SU-DHL-6 (cell line): Measurements from ENCODE around the gene PPM1H.

ENCODE experiments used
- H2AFZ ChIP-seq: fragments of 200-600 bp; sonication (generic); 2 replicates; pipeline ENCODE4 v1.6.1; 2014; ENCODE audit warnings: low read depth, mild to moderate bottlenecking, moderate library complexity, mixed read lengths, antibody characterized with exemption, low read length; ENCODE audit not compliant: severe bottlenecking
- H3F3A ChIP-seq: fragments of 200-600 bp; shearing (Covaris generic); 2 replicates; pipeline ENCODE4 v1.6.0; 2016; ENCODE audit warnings: antibody characterized with exemption, mild to moderate bottlenecking; ENCODE audit not compliant: insufficient read depth
- H3K27ac ChIP-seq: fragments of 200-600 bp; sonication (generic); 2 replicates; pipeline ENCODE4 v1.5.1; 2016; ENCODE audit warnings: low read depth, mild to moderate bottlenecking, low read length, moderate library complexity, mixed read lengths
- H3K27me3 ChIP-seq: fragments of 200-600 bp; sonication (generic), shearing (Covaris generic); 2 replicates; pipeline ENCODE4 v1.6.0; 2014; ENCODE audit warnings: mild to moderate bottlenecking, low read length
- H3K36me3 ChIP-seq: fragments of 200-600 bp; sonication (generic); 2 replicates; pipeline ENCODE4 v1.6.1; 2014; ENCODE audit warnings: mild to moderate bottlenecking, low read length, mixed read lengths
- H3K4me2 ChIP-seq: fragments of 300-600, 200-600 bp; shearing (Covaris generic), sonication (generic); 2 replicates; pipeline ENCODE4 v1.6.0; 2014; ENCODE audit warnings: low read length, low read depth, mild to moderate bottlenecking; ENCODE audit not compliant: poor library complexity, severe bottlenecking
- H3K4me3 ChIP-seq: fragments of 200-600 bp; sonication (generic); 2 replicates; pipeline ENCODE4 v1.5.1; 2014; ENCODE audit warnings: antibody characterized with exemption, low read length, mild to moderate bottlenecking, mixed read lengths; ENCODE audit not compliant: insufficient read depth, poor library complexity, severe bottlenecking
- H3K79me2 ChIP-seq: fragments of 200-600 bp; sonication (generic); 2 replicates; pipeline ENCODE4 v1.6.1; 2014; ENCODE audit warnings: mild to moderate bottlenecking, low read length, moderate library complexity; ENCODE audit not compliant: insufficient read depth
- H3K9ac ChIP-seq: fragments of 200-600 bp; sonication (generic); 2 replicates; pipeline ENCODE4 v1.7.0; 2014; ENCODE audit warnings: mild to moderate bottlenecking, low read length
- H3K9me2 ChIP-seq: fragments of 200-600 bp; sonication (generic); replicated peaks from 2 replicates; pipeline ENCODE4 v1.6.1; 2014; ENCODE audit warnings: low read length; ENCODE audit not compliant: insufficient read depth
- H3K9me3 ChIP-seq: fragments of 200-600 bp; sonication (generic); 2 replicates; pipeline ENCODE4 v1.6.1; 2014; ENCODE audit warnings: low read length, mixed read lengths; ENCODE audit not compliant: insufficient read depth
- H4K20me1 ChIP-seq: fragments of 200-600 bp; sonication (generic); 2 replicates; pipeline ENCODE4 v1.6.1; 2014; ENCODE audit warnings: low read depth, mild to moderate bottlenecking, antibody characterized with exemption, low read length, moderate library complexity, mixed read lengths
- CTCF ChIP-seq: fragments of 200-600 bp; sonication (generic); IDR thresholded peaks from one replicate; pipeline ENCODE4 v1.5.1; 2017; ENCODE audit warnings: antibody characterized with exemption, mild to moderate bottlenecking, low read length, moderate library complexity; ENCODE audit not compliant: insufficient read depth, poor library complexity, severe bottlenecking
- EZH2phosphoT487 ChIP-seq: fragments of 200-600 bp; sonication (generic), shearing (Covaris generic); conservative IDR thresholded peaks from 2 replicates; pipeline ENCODE4 v1.6.1; 2018; ENCODE audit warnings: mild to moderate bottlenecking, antibody characterized with exemption, low read length, moderate library complexity, mixed read lengths

The PPM1H gene

GRCh38 chr12:62785941-62786559 is 148.9 kb downstream of the PPM1H start:
- H3K9me3 ChIP-seq: no peaks in the 10 kb centered on the region
- no peaks in the 10 kb centered on the region for H4K20me1 ChIP-seq
- no peak overlapping the region for H3K4me2 ChIP-seq
- H3K9ac ChIP-seq: no peak overlapping the region
- no peaks in the 10 kb centered on the region for H3K9me2 ChIP-seq
- no peak for TF ChIP-seq EZH2phosphoT487
- no peak for TF ChIP-seq CTCF
- no peak overlapping the region for H3K27ac ChIP-seq
- no peaks in the 10 kb centered on the region for H3K27me3 ChIP-seq
- no peaks in the 10 kb centered on the region for H3K36me3 ChIP-seq
- H3F3A ChIP-seq: no peaks in the 10 kb centered on the region
- H3K79me2 ChIP-seq: no peaks in the 10 kb centered on the region
- no peak overlapping the region for H3K4me3 ChIP-seq
- H2AFZ ChIP-seq: no peak overlapping the region

GRCh38 chr12:62784576-62784975 is 150.4 kb downstream of the PPM1H start:
- H3K27me3 ChIP-seq: no peaks in the 10 kb centered on the region
- no peaks in the 10 kb centered on the region for H3K9me3 ChIP-seq
- TF ChIP-seq EZH2phosphoT487 (no peak), CTCF (no peak)
- no peaks in the 10 kb centered on the region for H4K20me1 ChIP-seq
- H3F3A ChIP-seq: no peaks in the 10 kb centered on the region
- H2AFZ ChIP-seq: no peak overlapping the region
- no peak overlapping the region for H3K9ac ChIP-seq
- H3K27ac ChIP-seq: no peak overlapping the region
- no peaks in the 10 kb centered on the region for H3K79me2 ChIP-seq
- no peaks in the 10 kb centered on the region for H3K9me2 ChIP-seq
- no peak overlapping the region for H3K4me3 ChIP-seq
- no peaks in the 10 kb centered on the region for H3K36me3 ChIP-seq
- no peak overlapping the region for H3K4me2 ChIP-seq

- Histone ChIP-seq H3K79me2 (no peaks in the 10 kb centered on the region), H3K4me3 (no peak overlapping the region), H4K20me1 (no peaks in the 10 kb centered on the region), H2AFZ (no peak overlapping the region), H3K36me3 (no peaks in the 10 kb centered on the region), H3K4me2 (no peak overlapping the region), H3K9me3 (no peaks in the 10 kb centered on the region), H3F3A (no peaks in the 10 kb centered on the region), H3K9ac (no peak overlapping the region), H3K9me2 (no peaks in the 10 kb centered on the region), H3K27ac (no peak overlapping the region), H3K27me3 (no peaks in the 10 kb centered on the region)
- TF ChIP-seq EZH2phosphoT487 (no peak), CTCF (no peak)
These were observed 151.1 kb downstream of the PPM1H start for GRCh38 chr12:62783881-62784280.
